BE2C (cell line): ENCODE measurements around the gene B9D1.

ENCODE experiments used
- DNase-seq: peaks from one replicate; pipeline ENCODE4 v3.0.0-alpha.2; 2020
- H3K27me3 ChIP-seq: fragments of 250-450 bp; sonication (Bioruptor Pico); 2 replicates; pipeline ENCODE4 v1.5.1; 2020; ENCODE audit warnings: mild to moderate bottlenecking
- H3K36me3 ChIP-seq: fragments of 250-450 bp; sonication (Bioruptor Pico); 2 replicates; pipeline ENCODE4 v1.5.1; 2020; ENCODE audit warnings: mild to moderate bottlenecking
- H3K4me1 ChIP-seq: fragments of 250-450 bp; sonication (Bioruptor Pico); 2 replicates; pipeline ENCODE4 v1.5.1; 2020
- H3K4me3 ChIP-seq: 2 replicates; pipeline ENCODE4 v1.5.1; 2011; ENCODE audit warnings: low read depth, low read length
- H3K9me3 ChIP-seq: fragments of 250-450 bp; sonication (Bioruptor Pico); 2 replicates; pipeline ENCODE4 v1.5.1; 2020
- CTCF ChIP-seq: IDR thresholded peaks from 2 replicates; pipeline ENCODE4 v1.5.1; 2012; ENCODE audit warnings: mild to moderate bottlenecking, low read depth, low read length

Gene B9D1

GRCh38 chr17:19344311-19345066, 18.0 kb downstream of the B9D1 start:
- Histone ChIP-seq H3K27me3 (no peaks in the 10 kb centered on the region), H3K36me3 (no peaks in the 10 kb centered on the region), H3K9me3 (no peaks in the 10 kb centered on the region), H3K4me1 (peaks cover 11% of the 10 kb centered on the region), H3K4me3 (no peak overlapping the region)
- DNase-seq: no peak
- TF ChIP-seq CTCF: no peak

GRCh38 chr17:19343671-19344151, 18.8 kb downstream of the B9D1 start:
- H3K36me3 ChIP-seq: no peaks in the 10 kb centered on the region
- no peak for DNase-seq
- H3K4me1 ChIP-seq: peaks cover 11% of the 10 kb centered on the region
- no peaks in the 10 kb centered on the region for H3K9me3 ChIP-seq
- TF ChIP-seq CTCF: no peak
- no peak overlapping the region for H3K4me3 ChIP-seq
- H3K27me3 ChIP-seq: no peaks in the 10 kb centered on the region

GRCh38 chr17:19343256-19343630, 19.3 kb downstream of the B9D1 start:
- no peaks in the 10 kb centered on the region for H3K27me3 ChIP-seq
- H3K9me3 ChIP-seq: no peaks in the 10 kb centered on the region
- no peak for TF ChIP-seq CTCF
- H3K4me3 ChIP-seq: no peak overlapping the region
- H3K36me3 ChIP-seq: no peaks in the 10 kb centered on the region
- DNase-seq: no peak
- H3K4me1 ChIP-seq: peaks cover 11% of the 10 kb centered on the region

- TF ChIP-seq CTCF: no peak
- Histone ChIP-seq H3K4me3 (no peak overlapping the region), H3K36me3 (no peaks in the 10 kb centered on the region), H3K4me1 (peaks cover 11% of the 10 kb centered on the region), H3K27me3 (no peaks in the 10 kb centered on the region), H3K9me3 (no peaks in the 10 kb centered on the region)
- no peak for DNase-seq
These were observed 19.8 kb downstream of the B9D1 start for GRCh38 chr17:19342611-19343255.

GRCh38 chr17:19341641-19342610, 20.6 kb downstream of the B9D1 start:
- no peaks in the 10 kb centered on the region for H3K27me3 ChIP-seq
- no peak overlapping the region for H3K4me3 ChIP-seq
- peaks cover 8% of the 10 kb centered on the region for H3K4me1 ChIP-seq
- no peaks in the 10 kb centered on the region for H3K36me3 ChIP-seq
- no peaks in the 10 kb centered on the region for H3K9me3 ChIP-seq
- TF ChIP-seq CTCF: no peak
- DNase-seq: no peak
